H9 (cell line): Measurements from ENCODE around the gene TMEM208. TPM values are rescaled to one million over a fixed set of nuclear protein-coding genes. Genes with fewer than 3 reads are reported as not detected.
A peak's percentile ranks its signal among the peaks of the same experiment; 100 is the strongest.

Experiments used
- DNase-seq: peaks from one replicate; pipeline ENCODE4 v3.0.0-alpha.2; 2017
- H2AFZ ChIP-seq: one replicate; pipeline ENCODE4 v1.6.1; 2013; ENCODE audit warnings: mild to moderate bottlenecking, low read length, control low read depth, moderate library complexity
- H2AK5ac ChIP-seq: 2 replicates; pipeline ENCODE4 v1.6.1; 2013; ENCODE audit warnings: low read length, control low read depth, mixed read lengths; ENCODE audit not compliant: insufficient read length
- H2BK120ac ChIP-seq: one replicate; pipeline ENCODE4 v1.6.1; 2013; ENCODE audit warnings: low read depth, mild to moderate bottlenecking, low read length, control low read depth, inconsistent platforms; ENCODE audit not compliant: poor library complexity, severe bottlenecking
- H2BK12ac ChIP-seq: 2 replicates; pipeline ENCODE4 v1.6.1; 2013; ENCODE audit warnings: low read length, control low read depth, mixed read lengths, low read depth; ENCODE audit not compliant: insufficient read length
- H2BK15ac ChIP-seq: 2 replicates; pipeline ENCODE4 v1.6.1; 2013; ENCODE audit warnings: low read depth, low read length, control low read depth
- H2BK20ac ChIP-seq: one replicate; pipeline ENCODE4 v1.6.1; 2013; ENCODE audit warnings: low read depth, mild to moderate bottlenecking, low read length, control low read depth, inconsistent platforms; ENCODE audit not compliant: poor library complexity, severe bottlenecking
- H2BK5ac ChIP-seq: 2 replicates; pipeline ENCODE4 v1.6.1; 2013; ENCODE audit warnings: low read length, control low read depth, mixed read lengths; ENCODE audit not compliant: insufficient read length
- H3K14ac ChIP-seq: 2 replicates; pipeline ENCODE4 v1.6.1; 2013; ENCODE audit warnings: low read length, control low read depth; ENCODE audit not compliant: insufficient read depth
- H3K18ac ChIP-seq: 2 replicates; pipeline ENCODE4 v1.6.1; 2013; ENCODE audit warnings: low read depth, mild to moderate bottlenecking, mixed read lengths, low read length, control low read depth; ENCODE audit not compliant: insufficient read length
- H3K23ac ChIP-seq: 2 replicates; pipeline ENCODE4 v1.6.1; 2013; ENCODE audit warnings: low read length, control low read depth, mixed read lengths, low read depth; ENCODE audit not compliant: insufficient read length
- H3K23me2 ChIP-seq: 2 replicates; pipeline ENCODE4 v1.6.1; 2013; ENCODE audit warnings: low read depth, mild to moderate bottlenecking, mixed read lengths, low read length, control low read depth; ENCODE audit not compliant: insufficient read length, poor library complexity, severe bottlenecking
- H3K27ac ChIP-seq: 2 replicates; pipeline ENCODE4 v1.5.1; 2013; ENCODE audit warnings: low read length, control low read depth, mixed read lengths, low read depth; ENCODE audit not compliant: insufficient read length
- H3K27me3 ChIP-seq: 2 replicates; pipeline ENCODE4 v1.6.1; 2013; ENCODE audit warnings: low read length, control low read depth, inconsistent platforms; ENCODE audit not compliant: insufficient read depth
- H3K4ac ChIP-seq: 2 replicates; pipeline ENCODE4 v1.6.1; 2013; ENCODE audit warnings: low read depth, mild to moderate bottlenecking, control low read depth, inconsistent platforms, low read length, moderate library complexity
- H3K4me1 ChIP-seq: 2 replicates; pipeline ENCODE4 v1.6.1; 2013; ENCODE audit warnings: low read length, control low read depth, inconsistent platforms; ENCODE audit not compliant: insufficient read depth
- H3K4me2 ChIP-seq: 2 replicates; pipeline ENCODE4 v1.6.1; 2013; ENCODE audit warnings: low read length, control low read depth, mixed read lengths; ENCODE audit not compliant: insufficient read length, insufficient read depth
- H3K56ac ChIP-seq: 2 replicates; pipeline ENCODE4 v1.6.1; 2013; ENCODE audit warnings: low read depth, mild to moderate bottlenecking, mixed read lengths, low read length, control low read depth; ENCODE audit not compliant: insufficient read length
- H3K79me1 ChIP-seq: 2 replicates; pipeline ENCODE4 v1.6.1; 2013; ENCODE audit warnings: low read depth, mild to moderate bottlenecking, moderate library complexity, low read length, control low read depth, inconsistent platforms; ENCODE audit not compliant: insufficient read depth, poor library complexity, severe bottlenecking
- H3K79me2 ChIP-seq: 2 replicates; pipeline ENCODE4 v1.6.1; 2013; ENCODE audit warnings: low read length, control low read depth, inconsistent platforms; ENCODE audit not compliant: insufficient read depth
- H3K9ac ChIP-seq: 2 replicates; pipeline ENCODE4 v1.6.1; 2013; ENCODE audit warnings: low read length, control low read depth, mixed read lengths; ENCODE audit not compliant: insufficient read length; ENCODE audit errors: extremely low read depth
- H3K9me3 ChIP-seq: one replicate; pipeline ENCODE4 v1.6.1; 2013; ENCODE audit warnings: low read depth, low read length, inconsistent platforms; ENCODE audit not compliant: control insufficient read depth
- H3T11ph ChIP-seq: one replicate; pipeline ENCODE4 v1.6.1; 2013; ENCODE audit warnings: mild to moderate bottlenecking, low read length, control low read depth, inconsistent platforms
- H4K20me1 ChIP-seq: one replicate; pipeline ENCODE4 v1.6.1; 2013; ENCODE audit not compliant: control insufficient read depth, insufficient read length, insufficient read depth
- H4K5ac ChIP-seq: 2 replicates; pipeline ENCODE4 v1.6.1; 2013; ENCODE audit warnings: low read depth, mild to moderate bottlenecking, mixed read lengths, low read length, control low read depth; ENCODE audit not compliant: insufficient read length
- H4K8ac ChIP-seq: replicated peaks from 2 replicates; pipeline ENCODE4 v1.6.1; 2013; ENCODE audit warnings: low read length, control low read depth, mixed read lengths, low read depth; ENCODE audit not compliant: insufficient read length
- H4K91ac ChIP-seq: 2 replicates; pipeline ENCODE4 v1.6.1; 2013; ENCODE audit warnings: low read depth, mild to moderate bottlenecking, moderate library complexity, mixed read lengths, low read length, control low read depth; ENCODE audit not compliant: insufficient read length
- H3K27ac Mint-ChIP-seq, 3 experiments: 2 replicates in 2 of 3; 3 replicates in 1 of 3; pipeline ENCODE4 v1.8.0; 2020 to 2021; ENCODE audit warnings: mixed read lengths in 3 of 3, mild to moderate bottlenecking in 1 of 3, moderate library complexity in 1 of 3
- H3K27me3 Mint-ChIP-seq: 2 replicates; pipeline ENCODE4 v1.8.0; 2021; ENCODE audit warnings: low read depth, mild to moderate bottlenecking, moderate library complexity, mixed read lengths
- H3K36me3 Mint-ChIP-seq, 3 experiments: 2 replicates in 2 of 3; 3 replicates in 1 of 3; pipeline ENCODE4 v1.8.0; 2020 to 2021; ENCODE audit warnings: low read depth in 3 of 3, mixed read lengths in 3 of 3; ENCODE audit not compliant: insufficient read depth in 1 of 3
- H3K4me1 Mint-ChIP-seq, 2 experiments: 2 replicates each; pipeline ENCODE4 v1.8.0; 2020; ENCODE audit warnings: mixed read lengths in 2 of 2
- H3K4me3 Mint-ChIP-seq, 2 experiments: 2 replicates in 1 of 2; 3 replicates in 1 of 2; pipeline ENCODE4 v1.8.0; 2020 to 2021; ENCODE audit warnings: mild to moderate bottlenecking in 2 of 2, mixed read lengths in 2 of 2, moderate library complexity in 1 of 2
- H3K9me3 Mint-ChIP-seq, 2 experiments: 2 replicates in 1 of 2; 3 replicates in 1 of 2; pipeline ENCODE4 v1.8.0; 2020; ENCODE audit warnings: mild to moderate bottlenecking in 2 of 2, mixed read lengths in 2 of 2, moderate library complexity in 1 of 2
- WGBS: extraction: QIAGEN DNeasy Blood & Tissue Kit; methylation state at CpG from one replicate; pipeline ENCODE4 v1.1.7; 2013; ENCODE audit warnings: missing lambda C conversion rate, low lambda C conversion rate, mixed read lengths; ENCODE audit not compliant: insufficient read length; ENCODE audit errors: extremely low coverage; 5-methylcytosine and 5-hydroxymethylcytosine counted together
- total RNA-seq: library from RNA; stranded (reverse); gene quantifications from 2 replicates; pipeline ENCODE4 v1.2.1, GENCODE V29; 2021
- TF ChIP-seq, protein P1 (sequence below): fragments of 200-600 bp; sonication (generic); conservative IDR thresholded peaks from 3 replicates; pipeline ENCODE4 v1.8.0; 2021; ENCODE audit warnings: antibody characterized with exemption, mild to moderate bottlenecking

The TMEM208 gene
- total RNA-seq, 1 experiment from 2014 or later: 42.6 TPM

DNA sequence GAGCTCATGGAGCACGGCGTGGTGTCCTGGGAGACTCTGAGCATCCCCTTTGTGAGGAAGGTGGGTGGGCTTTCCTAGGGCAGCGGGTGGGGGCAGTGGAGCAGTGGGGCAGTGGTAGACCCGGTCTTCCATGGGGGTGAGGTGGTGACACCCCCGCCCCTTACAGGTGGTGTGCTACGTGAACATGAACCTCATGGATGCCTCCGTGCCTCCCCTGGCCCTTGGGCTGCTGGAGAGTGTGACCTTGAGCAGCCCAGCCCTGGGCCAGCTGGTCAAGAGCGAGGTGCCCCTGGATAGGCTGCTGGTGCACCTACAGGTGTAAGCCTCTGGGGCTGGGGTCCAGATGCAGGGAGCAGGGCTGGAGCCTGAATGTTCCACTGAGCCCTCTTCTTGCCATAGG, 26.4 kb upstream of the TMEM208 start:
- Histone ChIP-seq H2BK5ac (no peak overlapping the region), H3K23me2 (no peaks in the 10 kb centered on the region), H3K9ac (no peak overlapping the region), H4K8ac (no peak overlapping the region), H3K23ac (no peak overlapping the region), H3K4me2 (peak overlapping the region; percentile 47), H2AFZ (no peak overlapping the region), H3K14ac (no peak overlapping the region), H3K79me1 (no peaks in the 10 kb centered on the region), H2AK5ac (no peak overlapping the region), H3K27me3 (no peaks in the 10 kb centered on the region), H3T11ph (no peak overlapping the region), H3K9me3 (no peaks in the 10 kb centered on the region), H3K56ac (no peak overlapping the region), H4K91ac (no peak overlapping the region), H3K27ac (no peak overlapping the region), H2BK120ac (no peak overlapping the region), H4K20me1 (no peaks in the 10 kb centered on the region), H2BK12ac (no peak overlapping the region), H3K4me1 (no peaks in the 10 kb centered on the region), H3K79me2 (no peaks in the 10 kb centered on the region), H4K5ac (no peak overlapping the region), H3K4ac (no peak overlapping the region), H2BK15ac (no peak overlapping the region), H3K18ac (no peak overlapping the region), H2BK20ac (no peak overlapping the region)
- Mint-ChIP-seq H3K9me3 (no peaks in the 10 kb centered on the region), H3K36me3 (peaks cover 19 to 56% (median 31%) of the 10 kb centered on the region in 3 experiments; a peak in 6 of 7 replicates), H3K27me3 (0 out of 2 replicates have a peak, but pooled peaks cover 2% of the 10 kb centered on the region), H3K27ac (no peak overlapping the region), H3K4me1 (peaks cover 7 to 12% of the 10 kb centered on the region in 2 experiments), H3K4me3 (no peak overlapping the region; a peak in 1 of 5 replicates)
- TF ChIP-seq, protein P1, sequence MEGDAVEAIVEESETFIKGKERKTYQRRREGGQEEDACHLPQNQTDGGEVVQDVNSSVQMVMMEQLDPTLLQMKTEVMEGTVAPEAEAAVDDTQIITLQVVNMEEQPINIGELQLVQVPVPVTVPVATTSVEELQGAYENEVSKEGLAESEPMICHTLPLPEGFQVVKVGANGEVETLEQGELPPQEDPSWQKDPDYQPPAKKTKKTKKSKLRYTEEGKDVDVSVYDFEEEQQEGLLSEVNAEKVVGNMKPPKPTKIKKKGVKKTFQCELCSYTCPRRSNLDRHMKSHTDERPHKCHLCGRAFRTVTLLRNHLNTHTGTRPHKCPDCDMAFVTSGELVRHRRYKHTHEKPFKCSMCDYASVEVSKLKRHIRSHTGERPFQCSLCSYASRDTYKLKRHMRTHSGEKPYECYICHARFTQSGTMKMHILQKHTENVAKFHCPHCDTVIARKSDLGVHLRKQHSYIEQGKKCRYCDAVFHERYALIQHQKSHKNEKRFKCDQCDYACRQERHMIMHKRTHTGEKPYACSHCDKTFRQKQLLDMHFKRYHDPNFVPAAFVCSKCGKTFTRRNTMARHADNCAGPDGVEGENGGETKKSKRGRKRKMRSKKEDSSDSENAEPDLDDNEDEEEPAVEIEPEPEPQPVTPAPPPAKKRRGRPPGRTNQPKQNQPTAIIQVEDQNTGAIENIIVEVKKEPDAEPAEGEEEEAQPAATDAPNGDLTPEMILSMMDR: no peak
- DNase-seq: no peak
- no CpG with 5 or more reads among the region's 8 CpGs for WGBS
